Upper lobe of left lung (tissue), 6 donors: ENCODE measurements around the gene PITPNM3. TPM values are rescaled to one million over a fixed set of nuclear protein-coding genes. Genes with fewer than 3 reads are reported as not detected.
A peak's percentile ranks its signal among the peaks of the same experiment; 100 is the strongest.

Experiments used
- ATAC-seq, 2 donors: fragments of 200-7000 bp; cut with Tn5 transposase; one replicate each; pipeline ENCODE4 v1.9.1; 2022; ENCODE audit warnings: mild to moderate bottlenecking in 2 of 2, moderate library complexity in 2 of 2; ENCODE audit not compliant: low FRiP score in 2 of 2
- DNase-seq, 2 donors: peaks; one replicate each; pipeline ENCODE4 v3.0.0-alpha.2; 2019 to 2020
- H3K27ac ChIP-seq, 4 donors: fragments of 200-600 bp; sonication (generic); one replicate each; pipeline ENCODE4 v1.5.1; 2016 to 2019
- H3K27me3 ChIP-seq, 4 donors: fragments of 200-600 bp; sonication (generic); one replicate each; pipeline ENCODE4 v1.5.1; 2017 to 2019
- H3K36me3 ChIP-seq, 4 donors: fragments of 200-600 bp; sonication (generic); one replicate each; pipeline ENCODE4 v1.5.1; 2016 to 2019
- H3K4me1 ChIP-seq, 4 donors: fragments of 200-600 bp; sonication (generic); one replicate each; pipeline ENCODE4 v1.5.1; 2018 to 2019
- H3K4me3 ChIP-seq, 4 donors: fragments of 200-600 bp; sonication (generic); one replicate each; pipeline ENCODE4 v1.5.1; 2017 to 2019; ENCODE audit warnings: mild to moderate bottlenecking in 2 of 4, moderate library complexity in 1 of 4
- H3K9me3 ChIP-seq, 4 donors: fragments of 200-600 bp; sonication (generic); one replicate each; pipeline ENCODE4 v1.5.1; 2018 to 2019
- CTCF ChIP-seq, 6 experiments: fragments of 450-650 bp in 4 of 6; fragments of 200-600 bp in 2 of 6; sonication (generic) in 2 of 6; IDR thresholded peaks; one replicate each; pipeline ENCODE4 v1.5.1; 2016 to 2019; ENCODE audit warnings: antibody characterized with exemption in 6 of 6
- EP300 ChIP-seq, 4 donors: sonication (generic); formaldehyde crosslinking; IDR thresholded peaks; one replicate each; pipeline ENCODE4 v1.5.1; 2017; ENCODE audit warnings: antibody characterized with exemption in 4 of 4, control low read depth in 2 of 4
- POLR2A ChIP-seq, 4 donors: fragments of 450-650 bp; IDR thresholded peaks; one replicate each; pipeline ENCODE4 v1.5.1; 2016 to 2017; ENCODE audit warnings: antibody characterized with exemption in 4 of 4, mild to moderate bottlenecking in 2 of 4
- POLR2AphosphoS5 ChIP-seq, 2 donors: sonication (generic); formaldehyde crosslinking; IDR thresholded peaks; one replicate each; pipeline ENCODE4 v1.5.1; 2017; ENCODE audit warnings: antibody characterized with exemption in 2 of 2
- WGBS, 2 donors: methylation state at CpG; one replicate each; pipeline ENCODE4 v1.1.5; 2017 to 2018; 5-methylcytosine and 5-hydroxymethylcytosine counted together
- total RNA-seq, 6 donors: library from RNA; depleted of rRNA in 4 of 6; stranded (reverse); fragments of >200 nt in 4 of 6; gene quantifications; one replicate each; pipeline versions ENCODE4 v1.1.0 to v1.2.1, GENCODE V29; 2016 to 2021
- donor health status: DM: no; HTN: no; CAD: no; lungs with moderate emphysema.
- donor health status: DM: no; HTN: yes; CAD: no; lungs with severe emphysema.

PITPNM3 gene
- total RNA-seq, 6 donors from 2014 or later, result 10.3 to 16.3 (median 12.5) TPM

- H3K27ac ChIP-seq, result no peak overlapping the region
- no peak for TF ChIP-seq CTCF (IDR thresholded peaks at IDR 0.05)
- TF ChIP-seq POLR2A (IDR thresholded peaks at IDR 0.05), result no peak
- TF ChIP-seq EP300 (IDR thresholded peaks at IDR 0.05), result peak in 1 of 4 donors; percentile 48
- TF ChIP-seq POLR2AphosphoS5 (IDR thresholded peaks at IDR 0.05), result no peak
- H3K9me3 ChIP-seq, result no peaks in the 10 kb centered on the region
- H3K27me3 ChIP-seq, result no peaks in the 10 kb centered on the region
- H3K4me1 ChIP-seq, result peaks cover 0 to 4% (median 0%) of the 10 kb centered on the region in 4 donors
- H3K4me3 ChIP-seq, result no peak overlapping the region
- H3K36me3 ChIP-seq, result no peaks in the 10 kb centered on the region
- no peak for DNase-seq
- 30 to 41% methylated on average over 2 of the region's 2 CpGs for WGBS, 2 donors
- ATAC-seq, result no peak
Observed at GRCh38 chr17:6512552-6512951, 43.8 kb downstream of the PITPNM3 start.

GRCh38 chr17:6510321-6510977 is 45.9 kb downstream of the PITPNM3 start:
- Histone ChIP-seq H3K4me1 (peaks cover 7 to 24% (median 9%) of the 10 kb centered on the region in 4 donors), H3K4me3 (no peak overlapping the region), H3K36me3 (no peaks in the 10 kb centered on the region), H3K27ac (no peak overlapping the region), H3K9me3 (no peaks in the 10 kb centered on the region), H3K27me3 (no peaks in the 10 kb centered on the region)
- WGBS, 2 donors, result 91 to 95% methylated on average over 9 of the region's 9 CpGs
- DNase-seq, result no peak
- TF ChIP-seq EP300 (IDR thresholded peaks at IDR 0.05) (no peak), POLR2AphosphoS5 (IDR thresholded peaks at IDR 0.05) (no peak), CTCF (IDR thresholded peaks at IDR 0.05) (no peak), POLR2A (IDR thresholded peaks at IDR 0.05) (no peak)
- ATAC-seq, result no peak

GRCh38 chr17:6509921-6510320 is 46.4 kb downstream of the PITPNM3 start:
- Histone ChIP-seq H3K27me3 (no peaks in the 10 kb centered on the region), H3K9me3 (no peaks in the 10 kb centered on the region), H3K36me3 (no peaks in the 10 kb centered on the region), H3K4me1 (peaks cover 7 to 27% (median 9%) of the 10 kb centered on the region in 4 donors), H3K27ac (no peak overlapping the region), H3K4me3 (no peak overlapping the region)
- DNase-seq (no peak), ATAC-seq (no peak)
- WGBS, 2 donors, result 95 to 96% methylated on average over 4 of the region's 4 CpGs
- TF ChIP-seq CTCF (IDR thresholded peaks at IDR 0.05), result no peak
- TF ChIP-seq POLR2A (IDR thresholded peaks at IDR 0.05), result no peak
- no peak for TF ChIP-seq POLR2AphosphoS5 (IDR thresholded peaks at IDR 0.05)
- no peak for TF ChIP-seq EP300 (IDR thresholded peaks at IDR 0.05)

GRCh38 chr17:6509031-6509771 is 47.2 kb downstream of the PITPNM3 start:
- peaks cover 7 to 27% (median 9%) of the 10 kb centered on the region in 4 donors for H3K4me1 ChIP-seq
- no peak overlapping the region for H3K27ac ChIP-seq
- no peaks in the 10 kb centered on the region for H3K36me3 ChIP-seq
- TF ChIP-seq POLR2AphosphoS5 (IDR thresholded peaks at IDR 0.05) (no peak), CTCF (IDR thresholded peaks at IDR 0.05) (no peak), EP300 (IDR thresholded peaks at IDR 0.05) (no peak), POLR2A (IDR thresholded peaks at IDR 0.05) (no peak)
- H3K9me3 ChIP-seq, result no peaks in the 10 kb centered on the region
- H3K27me3 ChIP-seq, result no peaks in the 10 kb centered on the region
- 88 to 92% methylated on average over 10 to 11 of the region's 11 CpGs for WGBS, 2 donors
- no peak overlapping the region for H3K4me3 ChIP-seq
- no peak for ATAC-seq
- no peak for DNase-seq
